ENCODE results near the gene ARMH1.

The ARMH1 gene

GRCh38 chr1:44739307-44740178, 65.0 kb downstream of the ARMH1 start, which contains the start of gene KIF2C (continued):
- no peak for TF ChIP-seq PBX3 (CRISPR knock-in tag; IDR thresholded peaks at IDR 0.05)
- no peak for TF ChIP-seq ZNF596 (tag by site-specific recombination; IDR thresholded peaks at IDR 0.05)
- TF ChIP-seq FEZF1 (tag by site-specific recombination; IDR thresholded peaks at IDR 0.05): no peak
- TF ChIP-seq ZNF266 (tag by site-specific recombination; IDR thresholded peaks at IDR 0.05; ENCODE audit: low read depth): no peak
- TF ChIP-seq ZNF155 (tag by site-specific recombination; IDR thresholded peaks at IDR 0.05): no peak
- no peak for TF ChIP-seq ZNF174 (tag by site-specific recombination; IDR thresholded peaks at IDR 0.05)
- TF ChIP-seq TCF7L2 (IDR thresholded peaks at IDR 0.05; ENCODE audit: borderline replicate concordance, low read depth, low read length): no peak
- no peak for TF ChIP-seq HOXD13 (CRISPR knock-in tag; IDR thresholded peaks at IDR 0.05; ENCODE audit: borderline replicate concordance)
- peak; percentile 85 for TF ChIP-seq KLF8 (tag by site-specific recombination; IDR thresholded peaks at IDR 0.05)
- no peak for TF ChIP-seq ZNF132 (tag by site-specific recombination; IDR thresholded peaks at IDR 0.05; ENCODE audit: borderline replicate concordance)
- no peak for TF ChIP-seq RBAK (tag by site-specific recombination; IDR thresholded peaks at IDR 0.05)
- TF ChIP-seq ZNF530 (tag by site-specific recombination; IDR thresholded peaks at IDR 0.05; ENCODE audit: low read depth): no peak
- no peak for TF ChIP-seq ZNF423 (tag by site-specific recombination; IDR thresholded peaks at IDR 0.05)
- no peak for TF ChIP-seq BCL6B (tag by site-specific recombination; IDR thresholded peaks at IDR 0.05)
- TF ChIP-seq, protein P1, sequence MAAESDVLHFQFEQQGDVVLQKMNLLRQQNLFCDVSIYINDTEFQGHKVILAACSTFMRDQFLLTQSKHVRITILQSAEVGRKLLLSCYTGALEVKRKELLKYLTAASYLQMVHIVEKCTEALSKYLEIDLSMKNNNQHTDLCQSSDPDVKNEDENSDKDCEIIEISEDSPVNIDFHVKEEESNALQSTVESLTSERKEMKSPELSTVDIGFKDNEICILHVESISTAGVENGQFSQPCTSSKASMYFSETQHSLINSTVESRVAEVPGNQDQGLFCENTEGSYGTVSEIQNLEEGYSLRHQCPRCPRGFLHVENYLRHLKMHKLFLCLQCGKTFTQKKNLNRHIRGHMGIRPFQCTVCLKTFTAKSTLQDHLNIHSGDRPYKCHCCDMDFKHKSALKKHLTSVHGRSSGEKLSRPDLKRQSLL (tag by site-specific recombination; IDR thresholded peaks at IDR 0.05): no peak
- TF ChIP-seq SP7 (tag by site-specific recombination; IDR thresholded peaks at IDR 0.05): peak; percentile 65
- no peak for TF ChIP-seq ZNF529 (tag by site-specific recombination; IDR thresholded peaks at IDR 0.05; ENCODE audit: insufficient replicate concordance)
- TF ChIP-seq ZNF626 (tag by site-specific recombination; IDR thresholded peaks at IDR 0.05): no peak
- peak; percentile 47; the same call in 1 of the 2 replicates for TF ChIP-seq ZNF843 (tag by site-specific recombination; IDR thresholded peaks at IDR 0.05)
- no peak for TF ChIP-seq WT1 (tag by site-specific recombination; IDR thresholded peaks at IDR 0.05)
- TF ChIP-seq ZNF146 (tag by site-specific recombination; IDR thresholded peaks at IDR 0.05): no peak
- TF ChIP-seq, protein P2, sequence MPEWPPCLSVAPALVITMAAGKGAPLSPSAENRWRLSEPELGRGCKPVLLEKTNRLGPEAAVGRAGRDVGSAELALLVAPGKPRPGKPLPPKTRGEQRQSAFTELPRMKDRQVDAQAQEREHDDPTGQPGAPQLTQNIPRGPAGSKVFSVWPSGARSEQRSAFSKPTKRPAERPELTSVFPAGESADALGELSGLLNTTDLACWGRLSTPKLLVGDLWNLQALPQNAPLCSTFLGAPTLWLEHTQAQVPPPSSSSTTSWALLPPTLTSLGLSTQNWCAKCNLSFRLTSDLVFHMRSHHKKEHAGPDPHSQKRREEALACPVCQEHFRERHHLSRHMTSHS (tag by site-specific recombination; IDR thresholded peaks at IDR 0.05): no peak
- no peak for TF ChIP-seq ZBTB49 (tag by site-specific recombination; IDR thresholded peaks at IDR 0.05; ENCODE audit: low read depth)
- no peak for TF ChIP-seq SCRT1 (tag by site-specific recombination; IDR thresholded peaks at IDR 0.05; ENCODE audit: borderline replicate concordance)
- no peak for TF ChIP-seq ZNF26 (tag by site-specific recombination; IDR thresholded peaks at IDR 0.05)
- TF ChIP-seq ZNF366 (tag by site-specific recombination; conservative IDR thresholded peaks at IDR 0.05): peak; percentile 52; the same call in 1 of the 2 replicates
- TF ChIP-seq KLF16 (tag by site-specific recombination; IDR thresholded peaks at IDR 0.05): peak; percentile 80; the same call in 1 of the 2 replicates
- no peak for TF ChIP-seq YY1 (tag by site-specific recombination; IDR thresholded peaks at IDR 0.05)
- TF ChIP-seq KLF9 (tag by site-specific recombination; IDR thresholded peaks at IDR 0.05; ENCODE audit: low read depth): peak; percentile 86
- peak; percentile 47; the same call in 1 of the 2 replicates for TF ChIP-seq ZNF501 (tag by site-specific recombination; IDR thresholded peaks at IDR 0.05)

Measured in HEK293 (cell line).